Sigmoid colon (tissue), 7 donors: ENCODE data around the gene PRAME. TPM values are rescaled to one million over a fixed set of nuclear protein-coding genes. Genes with fewer than 3 reads are reported as not detected.

ENCODE experiments used
- DNase-seq: peaks from one replicate; pipeline ENCODE4 v3.0.0-alpha.2; 2019
- H3K27ac ChIP-seq, 4 donors: fragments of 200-600 bp; sonication (generic); one replicate each; pipeline ENCODE4 v1.5.1; 2016 to 2019; ENCODE audit warnings: mild to moderate bottlenecking in 1 of 4
- H3K27me3 ChIP-seq, 3 donors: fragments of 200-600 bp; sonication (generic); one replicate each; pipeline ENCODE4 v1.5.1; 2019; ENCODE audit warnings: mild to moderate bottlenecking in 1 of 3
- H3K36me3 ChIP-seq, 4 donors: fragments of 200-600 bp; sonication (generic); one replicate each; pipeline ENCODE4 v1.5.1; 2016 to 2019
- H3K4me1 ChIP-seq, 4 donors: fragments of 200-600 bp; sonication (generic); one replicate each; pipeline ENCODE4 v1.5.1; 2017 to 2019
- H3K4me3 ChIP-seq, 4 donors: fragments of 200-600 bp; sonication (generic); one replicate each; pipeline ENCODE4 v1.5.1; 2017 to 2019; ENCODE audit warnings: mild to moderate bottlenecking in 2 of 4, moderate library complexity in 1 of 4
- H3K9me3 ChIP-seq, 4 donors: fragments of 200-600 bp in 3 of 4; sonication (generic) in 3 of 4; one replicate each; pipeline versions ENCODE4 v1.5.1 to v1.6.1; 2013 to 2019
- EP300 ChIP-seq, 4 donors: sonication (generic); formaldehyde crosslinking; IDR thresholded peaks; one replicate each; pipeline ENCODE4 v1.6.1; 2017; ENCODE audit warnings: antibody characterized with exemption in 4 of 4
- POLR2A ChIP-seq, 2 donors: fragments of 450-650 bp; IDR thresholded peaks; one replicate each; pipeline ENCODE4 v1.6.1; 2016; ENCODE audit warnings: antibody characterized with exemption in 2 of 2, mild to moderate bottlenecking in 2 of 2, moderate library complexity in 2 of 2
- POLR2AphosphoS5 ChIP-seq, 4 donors: sonication (generic); formaldehyde crosslinking; IDR thresholded peaks; one replicate each; pipeline ENCODE4 v1.6.1; 2017; ENCODE audit warnings: antibody characterized with exemption in 4 of 4
- WGBS, 2 donors: extraction: QIAGEN DNeasy Blood & Tissue Kit; methylation state at CpG; one replicate each; pipeline ENCODE4 v1.1.7; 2013; 5-methylcytosine and 5-hydroxymethylcytosine counted together
- intact Hi-C: fragments of 100-400 bp; cut with DNase I; formaldehyde crosslinking; loops from one replicate; pipeline ENCODE4 v1.15.1; 2023
- polyA plus RNA-seq, 3 donors: library from polyadenylated mRNA; stranded (reverse); fragments of 200-250 nt; gene quantifications; one replicate each; pipeline ENCODE4 v1.2.3, GENCODE V29; 2013
- total RNA-seq, 4 donors: library from RNA; depleted of rRNA; stranded (reverse); fragments of >200 nt; gene quantifications; one replicate each; pipeline ENCODE4 v1.1.0, GENCODE V29; 2016
- TF ChIP-seq, protein P1 (sequence below), 4 experiments: fragments of 450-650 bp in 3 of 4; fragments of 200-600 bp in 1 of 4; IDR thresholded peaks; one replicate each; pipeline ENCODE4 v1.5.1; 2016 to 2019; ENCODE audit warnings: antibody characterized with exemption in 4 of 4, mild to moderate bottlenecking in 3 of 4, moderate library complexity in 2 of 4
- donor health status: healthy with polysubstance abuse.
- donor health status: Bipolar disorder and iron deficiency.
- donor health status: healthy.

The PRAME gene
- total and polyA plus RNA-seq, 7 donors = 0.06 to 0.16 TPM; not detected in 5

DNA sequence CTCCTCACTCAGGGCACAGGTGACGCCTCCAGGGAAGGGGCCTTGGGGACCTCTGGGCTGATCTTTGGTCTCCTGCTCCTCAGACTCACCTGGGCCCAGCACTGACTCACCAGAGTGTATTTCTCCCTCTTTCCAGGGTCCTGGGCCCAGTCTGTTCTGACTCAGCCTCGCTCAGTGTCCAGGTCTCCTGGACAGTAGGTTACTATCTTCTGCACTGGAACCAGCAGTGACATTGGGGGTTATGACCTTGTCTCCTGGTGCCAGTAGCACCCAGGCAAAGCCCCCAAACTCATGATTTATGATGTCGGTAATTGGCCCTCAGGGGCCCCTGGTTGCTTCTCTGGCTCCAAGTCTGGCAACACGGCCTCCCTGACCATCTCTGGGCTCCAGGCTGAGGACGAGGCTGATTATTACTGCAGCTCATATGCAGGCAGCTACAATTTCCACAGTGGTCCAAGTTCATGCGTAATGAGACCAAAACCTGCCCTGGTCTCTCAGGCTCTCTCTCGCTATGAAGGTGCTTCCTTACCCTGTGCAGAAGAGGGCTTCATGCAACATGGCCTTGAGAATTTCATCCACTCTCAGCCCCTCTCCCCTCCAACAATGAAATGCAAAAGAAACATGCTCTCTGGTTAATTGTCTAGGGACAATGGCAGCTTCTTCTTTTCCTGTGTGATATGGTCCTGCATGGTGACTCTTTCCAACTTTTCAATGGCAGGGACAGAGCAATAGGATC is 21.0 kb upstream of the PRAME start:
- no peaks in the 10 kb centered on the region for H3K4me1 ChIP-seq
- no peak overlapping the region for H3K27ac ChIP-seq
- intact Hi-C loops = no loop called here
- no peak overlapping the region for H3K4me3 ChIP-seq
- WGBS, 2 donors = 81 to 91% methylated on average over 7 of the region's 7 CpGs
- no peaks in the 10 kb centered on the region for H3K9me3 ChIP-seq
- H3K36me3 ChIP-seq = no peaks in the 10 kb centered on the region
- TF ChIP-seq EP300 (IDR thresholded peaks at IDR 0.05) (no peak), POLR2AphosphoS5 (IDR thresholded peaks at IDR 0.05) (no peak), POLR2A (IDR thresholded peaks at IDR 0.05) (no peak)
- TF ChIP-seq, protein P1, sequence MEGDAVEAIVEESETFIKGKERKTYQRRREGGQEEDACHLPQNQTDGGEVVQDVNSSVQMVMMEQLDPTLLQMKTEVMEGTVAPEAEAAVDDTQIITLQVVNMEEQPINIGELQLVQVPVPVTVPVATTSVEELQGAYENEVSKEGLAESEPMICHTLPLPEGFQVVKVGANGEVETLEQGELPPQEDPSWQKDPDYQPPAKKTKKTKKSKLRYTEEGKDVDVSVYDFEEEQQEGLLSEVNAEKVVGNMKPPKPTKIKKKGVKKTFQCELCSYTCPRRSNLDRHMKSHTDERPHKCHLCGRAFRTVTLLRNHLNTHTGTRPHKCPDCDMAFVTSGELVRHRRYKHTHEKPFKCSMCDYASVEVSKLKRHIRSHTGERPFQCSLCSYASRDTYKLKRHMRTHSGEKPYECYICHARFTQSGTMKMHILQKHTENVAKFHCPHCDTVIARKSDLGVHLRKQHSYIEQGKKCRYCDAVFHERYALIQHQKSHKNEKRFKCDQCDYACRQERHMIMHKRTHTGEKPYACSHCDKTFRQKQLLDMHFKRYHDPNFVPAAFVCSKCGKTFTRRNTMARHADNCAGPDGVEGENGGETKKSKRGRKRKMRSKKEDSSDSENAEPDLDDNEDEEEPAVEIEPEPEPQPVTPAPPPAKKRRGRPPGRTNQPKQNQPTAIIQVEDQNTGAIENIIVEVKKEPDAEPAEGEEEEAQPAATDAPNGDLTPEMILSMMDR (IDR thresholded peaks at IDR 0.05) = no peak
- no peak for DNase-seq
- H3K27me3 ChIP-seq = peaks cover 0 to 3% (median 0%) of the 10 kb centered on the region in 3 donors

DNA sequence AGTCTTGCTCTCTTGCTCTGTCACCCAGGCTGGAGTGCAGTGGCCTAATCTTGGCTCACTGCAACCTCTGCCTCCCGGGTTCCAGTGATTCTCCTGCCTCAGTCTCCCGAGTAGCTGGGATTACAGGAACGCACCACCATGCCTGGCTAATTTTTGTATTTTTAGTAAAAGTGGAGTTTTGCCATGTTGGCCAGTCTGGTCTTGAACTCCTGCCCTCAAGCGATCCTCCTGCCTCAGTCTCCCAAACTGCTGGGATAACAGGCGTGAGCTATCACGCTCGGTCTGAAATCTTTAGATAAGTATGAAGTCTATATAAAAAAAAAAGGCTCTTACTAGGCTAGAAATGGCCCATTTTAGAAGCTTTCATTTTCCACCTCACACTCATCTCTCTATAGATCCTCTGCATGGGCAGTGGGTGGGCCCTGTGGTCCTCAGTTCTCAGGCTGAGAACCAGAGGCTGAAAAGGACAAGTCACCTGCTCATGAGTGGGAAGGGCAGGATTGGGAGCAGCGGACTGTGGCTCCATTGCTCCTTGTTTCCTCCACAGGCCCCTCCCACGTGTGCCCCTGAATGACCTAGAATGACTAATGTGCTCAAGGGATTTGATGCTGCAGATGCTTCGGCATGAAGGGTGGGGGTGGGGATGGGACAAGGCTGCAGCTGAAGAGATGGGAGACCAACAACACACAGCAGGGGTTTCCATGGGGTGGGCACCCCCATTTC is 19.8 kb upstream of the PRAME start:
- 78 to 81% methylated on average over 10 of the region's 10 CpGs for WGBS, 2 donors
- intact Hi-C loops = no loop called here

DNA sequence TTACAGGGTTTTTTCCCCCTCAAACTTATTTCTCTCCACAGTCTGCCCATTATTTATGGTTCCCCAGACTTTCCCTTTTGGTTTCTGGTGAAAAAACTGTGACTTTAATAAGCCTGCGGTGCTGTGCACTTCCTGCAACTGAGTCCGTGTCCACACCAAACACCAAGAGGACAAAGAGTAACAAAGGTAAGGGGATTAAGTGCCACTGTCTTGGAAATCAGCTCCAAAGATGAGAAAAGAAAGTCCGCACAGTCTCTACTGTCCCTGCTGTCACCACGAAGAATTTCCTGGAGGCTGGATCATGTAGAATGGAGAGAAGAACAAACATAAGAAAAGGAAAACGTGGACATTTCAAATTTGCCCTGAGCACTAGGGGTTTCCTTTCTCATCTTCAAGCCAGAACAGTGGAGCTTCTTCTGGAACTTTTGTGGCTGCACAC is 17.9 kb upstream of the PRAME start:
- WGBS, 2 donors = 78 to 85% methylated on average over 5 of the region's 5 CpGs
- TF ChIP-seq POLR2A (IDR thresholded peaks at IDR 0.05) (no peak), EP300 (IDR thresholded peaks at IDR 0.05) (no peak), POLR2AphosphoS5 (IDR thresholded peaks at IDR 0.05) (no peak)
- TF ChIP-seq, protein P1 (IDR thresholded peaks at IDR 0.05) = no peak
- H3K4me1 ChIP-seq = no peaks in the 10 kb centered on the region
- H3K9me3 ChIP-seq = no peaks in the 10 kb centered on the region
- H3K27me3 ChIP-seq = no peaks in the 10 kb centered on the region
- no peaks in the 10 kb centered on the region for H3K36me3 ChIP-seq
- no peak overlapping the region for H3K27ac ChIP-seq
- H3K4me3 ChIP-seq = no peak overlapping the region
- no peak for DNase-seq
- intact Hi-C loops = no loop called here

More for the DNA sequence above, 19.8 kb upstream of the PRAME start:
- no peaks in the 10 kb centered on the region for H3K4me1 ChIP-seq
- H3K4me3 ChIP-seq = no peak overlapping the region
- no peaks in the 10 kb centered on the region for H3K9me3 ChIP-seq
- no peak for TF ChIP-seq POLR2AphosphoS5 (IDR thresholded peaks at IDR 0.05)
- H3K27me3 ChIP-seq = peaks cover 0 to 3% (median 0%) of the 10 kb centered on the region in 3 donors
- DNase-seq = no peak
- no peak overlapping the region for H3K27ac ChIP-seq
- H3K36me3 ChIP-seq = no peaks in the 10 kb centered on the region

DNA sequence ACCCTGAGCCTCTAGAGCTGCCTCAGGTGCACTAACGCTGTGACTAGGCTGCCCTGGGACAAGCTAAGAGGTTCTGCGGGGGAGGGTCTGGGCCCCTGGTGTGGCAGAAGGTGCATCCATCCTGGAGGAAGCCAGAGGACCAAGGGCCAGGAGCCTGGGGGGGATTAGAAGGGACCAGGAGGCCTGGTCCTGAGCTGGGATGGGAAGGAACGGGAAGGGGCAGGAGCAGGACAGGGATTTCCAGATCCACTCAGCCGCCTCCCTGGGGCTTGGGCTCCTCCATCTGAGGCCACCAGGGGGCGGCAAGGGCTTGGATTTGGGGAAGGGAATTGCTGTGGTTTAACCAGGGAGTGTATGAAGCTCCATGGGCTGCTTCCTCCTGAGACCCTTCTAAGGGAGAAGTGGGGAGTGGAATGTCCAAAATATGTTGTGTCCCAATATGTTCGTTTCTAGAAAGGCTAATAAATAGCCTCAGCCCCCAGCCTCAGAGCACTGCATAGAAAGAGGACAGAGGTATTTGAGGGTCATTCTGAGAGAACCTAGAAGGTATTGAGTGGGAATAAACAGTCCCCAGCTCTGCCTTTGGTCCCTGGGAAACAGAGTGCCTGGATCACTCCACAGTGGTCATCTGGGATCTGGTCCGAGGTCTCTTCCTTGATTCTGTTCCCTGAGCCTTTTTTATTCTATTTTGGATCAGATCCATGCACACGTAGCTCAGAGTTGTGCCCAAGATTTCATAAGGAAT is 17.4 kb upstream of the PRAME start:
- no peak for DNase-seq
- intact Hi-C loops = no loop called here
- TF ChIP-seq, protein P1 (IDR thresholded peaks at IDR 0.05) = peak in 1 of 4 experiments; percentile 40
- TF ChIP-seq EP300 (IDR thresholded peaks at IDR 0.05) = no peak

DNA sequence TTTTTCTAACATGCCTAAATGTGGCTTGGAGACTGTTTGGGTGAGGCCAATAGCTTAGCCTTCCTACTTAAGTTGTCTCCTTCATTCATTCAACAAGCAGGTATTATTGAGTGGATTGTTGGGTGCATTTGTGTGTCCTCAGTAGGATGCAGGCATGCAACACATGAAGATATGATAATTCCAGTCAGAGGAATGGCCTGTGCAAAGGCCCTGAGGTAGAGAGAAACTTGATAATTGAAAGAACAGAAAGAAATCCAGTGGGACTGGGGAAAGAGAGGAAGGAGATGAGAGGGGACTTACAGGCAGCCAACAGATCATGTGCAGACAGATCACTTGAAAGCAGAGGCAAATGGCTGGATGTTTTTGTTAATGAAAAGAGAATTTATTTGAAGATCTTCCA is 15.3 kb upstream of the PRAME start:
- Histone ChIP-seq H3K4me3 (no peak overlapping the region), H3K4me1 (no peaks in the 10 kb centered on the region), H3K36me3 (no peaks in the 10 kb centered on the region), H3K9me3 (no peaks in the 10 kb centered on the region), H3K27ac (no peak overlapping the region), H3K27me3 (peaks cover 0 to 5% (median 0%) of the 10 kb centered on the region in 3 donors)
- TF ChIP-seq, protein P1 (IDR thresholded peaks at IDR 0.05) = no peak
- TF ChIP-seq POLR2A (IDR thresholded peaks at IDR 0.05) (no peak), POLR2AphosphoS5 (IDR thresholded peaks at IDR 0.05) (no peak), EP300 (IDR thresholded peaks at IDR 0.05) (no peak)
- no peak for DNase-seq
- intact Hi-C loops = no loop called here

More for the DNA sequence above, 17.4 kb upstream of the PRAME start:
- Histone ChIP-seq H3K27ac (no peak overlapping the region), H3K4me3 (no peak overlapping the region), H3K4me1 (no peaks in the 10 kb centered on the region), H3K36me3 (no peaks in the 10 kb centered on the region), H3K27me3 (no peaks in the 10 kb centered on the region), H3K9me3 (no peaks in the 10 kb centered on the region)
- WGBS, 2 donors = 34 to 37% methylated on average over 8 of the region's 8 CpGs
